ENCODE data around the gene DNAH2.

Gene DNAH2

DNA sequence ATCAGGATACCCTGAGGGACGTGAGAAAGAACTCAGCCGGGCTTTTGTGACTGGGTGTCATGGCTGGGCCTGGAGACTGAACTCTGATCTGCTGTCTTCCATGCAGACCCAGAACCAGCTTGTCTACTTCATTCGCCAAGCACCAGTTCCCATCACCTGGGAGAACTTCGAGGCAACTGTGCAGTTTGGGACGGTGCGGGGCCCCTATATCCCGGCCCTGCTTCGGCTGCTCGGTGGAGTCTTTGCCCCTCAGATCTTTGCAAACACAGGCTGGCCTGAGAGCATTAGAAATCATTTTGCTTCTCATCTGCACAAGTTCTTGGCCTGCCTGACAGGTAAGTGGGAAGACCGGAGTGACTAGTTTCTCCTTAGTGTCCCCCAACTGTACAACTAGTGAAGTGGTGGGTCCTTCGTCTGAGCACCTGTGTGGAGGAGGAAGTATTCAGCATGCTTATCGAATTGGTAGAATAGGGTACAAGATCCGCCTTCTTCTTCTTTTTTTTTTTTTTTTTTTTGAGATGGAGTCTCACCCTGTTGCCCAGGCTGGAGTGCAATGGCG is 15.5 kb downstream of the DNAH2 start:
- DNase-seq = no peak

DNA sequence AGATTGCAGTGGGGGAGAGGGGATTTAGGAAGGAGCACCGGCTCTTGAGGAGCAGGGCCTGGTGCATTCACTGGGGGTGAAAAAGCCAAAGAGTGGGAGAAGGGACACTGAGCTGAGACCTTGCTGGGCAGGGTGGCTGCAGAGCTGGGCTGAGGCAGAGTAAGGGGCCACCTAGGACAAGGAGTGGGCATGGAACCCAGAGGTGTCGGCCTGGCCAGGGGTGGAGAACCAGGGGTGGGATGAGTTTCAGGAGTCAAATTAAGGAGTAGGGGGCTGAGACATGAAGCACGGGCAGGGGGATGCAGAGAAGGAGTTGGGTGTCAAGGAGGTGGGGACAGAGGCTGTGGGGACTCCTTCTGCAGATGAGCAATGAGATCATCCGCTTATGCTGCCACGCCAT is 20.1 kb downstream of the DNAH2 start:
- DNase-seq = no peak

DNA sequence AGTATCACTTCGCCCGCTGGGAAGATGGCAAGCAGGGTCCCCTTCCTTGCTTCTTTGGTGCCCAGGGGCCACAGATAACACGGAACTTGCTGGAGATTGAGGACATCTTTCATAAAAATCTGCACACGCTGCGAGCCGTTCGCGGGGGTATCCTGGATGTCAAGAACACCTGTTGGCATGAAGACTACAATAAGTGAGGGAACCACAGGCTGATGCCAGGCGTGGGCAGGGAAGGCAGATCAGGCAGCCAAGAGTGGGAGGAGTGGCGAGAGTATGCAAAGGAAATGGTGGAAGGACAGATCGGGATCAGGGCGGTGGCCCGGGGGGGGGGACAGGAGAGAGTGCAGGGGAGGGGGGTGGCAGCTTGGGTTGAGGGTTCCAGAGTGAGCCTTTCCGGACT is 22.2 kb downstream of the DNAH2 start:
- DNase-seq = no peak

DNA sequence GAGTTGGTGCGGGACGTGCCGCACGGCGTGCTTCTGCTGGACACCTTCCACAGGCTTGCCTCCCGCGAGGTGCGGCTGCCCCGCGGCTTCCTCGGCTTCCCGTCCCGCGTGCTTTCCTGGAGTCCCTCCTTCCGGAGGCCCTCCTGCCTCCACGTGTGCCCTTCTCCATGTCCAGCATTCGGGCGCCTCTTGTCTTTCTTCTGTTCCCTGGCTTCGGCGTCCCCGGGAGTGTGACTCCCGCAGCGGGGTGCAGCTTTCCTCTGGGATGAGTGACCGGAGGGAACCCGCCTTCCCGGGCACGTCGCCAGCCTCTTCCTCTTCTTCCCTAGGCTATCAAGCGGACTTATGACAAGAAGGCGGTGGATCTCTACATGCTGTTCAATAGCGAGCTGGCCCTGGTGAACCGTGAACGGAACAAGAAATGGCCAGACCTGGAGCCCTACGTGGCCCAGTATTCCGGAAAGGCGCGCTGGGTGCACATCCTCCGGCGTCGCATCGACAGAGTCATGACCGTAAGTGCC is 23.0 kb downstream of the DNAH2 start:
- DNase-seq = no peak

DNA sequence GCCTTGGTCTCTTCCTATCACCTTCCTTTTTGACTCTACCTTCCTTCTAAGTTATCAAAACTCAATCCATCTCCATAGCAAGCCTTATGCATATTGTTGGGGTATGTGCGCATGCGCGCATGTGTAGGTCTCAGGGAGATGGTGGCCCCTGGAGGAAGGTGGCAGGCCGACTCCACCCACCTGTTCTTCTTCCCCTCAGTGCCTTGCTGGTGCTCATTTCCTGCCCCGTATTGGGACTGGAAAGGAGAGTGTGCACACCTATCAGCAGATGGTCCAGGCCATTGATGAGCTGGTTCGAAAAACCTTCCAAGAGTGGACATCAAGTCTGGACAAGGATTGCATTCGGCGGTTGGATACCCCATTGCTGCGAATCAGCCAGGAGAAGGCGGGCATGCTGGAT is 25.2 kb downstream of the DNAH2 start:
- no peak for DNase-seq

DNA sequence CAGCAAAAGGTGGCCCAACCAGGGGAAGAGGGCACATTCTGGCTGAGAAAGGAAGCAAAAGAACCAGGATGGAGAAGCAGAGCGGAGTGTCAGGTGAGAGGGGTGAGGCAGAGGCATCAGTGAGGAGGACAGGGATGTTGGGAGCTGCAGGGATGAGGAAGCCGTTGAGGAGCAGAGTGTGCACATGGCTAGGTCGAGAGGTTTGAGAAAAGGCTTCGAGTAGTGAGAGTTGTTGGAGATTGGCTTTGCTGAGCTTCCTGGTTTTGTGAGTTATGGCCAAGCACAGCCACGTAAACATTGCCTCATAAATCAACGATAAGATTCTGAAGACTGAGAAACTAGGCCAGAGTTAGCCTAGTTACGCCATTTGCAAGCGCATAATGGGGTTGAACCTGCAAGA is 26.9 kb downstream of the DNAH2 start:
- no peak for DNase-seq

DNA sequence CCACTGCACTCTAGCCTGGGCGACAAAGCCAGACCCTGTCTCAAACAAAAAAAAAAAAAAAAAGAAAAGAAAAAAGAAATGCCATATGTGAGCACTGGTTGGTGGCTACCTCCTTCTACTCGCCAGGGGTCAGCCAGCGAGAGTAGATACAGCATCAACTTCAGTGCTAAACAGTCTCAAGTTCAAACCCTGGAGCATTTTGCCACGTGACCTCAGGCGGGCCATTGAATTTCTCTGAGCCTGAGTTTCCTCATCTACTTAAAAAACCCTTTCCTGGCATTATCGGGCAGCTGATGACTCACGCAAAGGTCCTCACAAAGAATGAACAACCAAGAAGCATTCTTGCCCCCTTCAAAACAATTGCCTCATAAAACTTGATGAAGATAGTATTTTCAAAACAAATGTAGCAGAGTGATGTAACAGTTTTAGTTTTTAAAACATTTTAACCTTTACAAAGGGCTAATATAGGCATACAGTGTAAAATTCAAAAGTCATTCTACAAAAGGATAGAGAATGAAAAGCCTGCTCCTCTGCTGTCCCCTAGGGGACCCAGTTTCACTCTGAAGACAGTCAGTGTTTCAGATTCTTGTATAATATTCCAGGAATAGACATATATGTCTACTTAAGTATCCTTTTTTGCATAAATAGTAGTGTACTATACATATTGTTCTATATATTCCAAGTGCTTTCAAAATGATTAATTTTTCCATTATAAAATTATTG is 28.4 kb downstream of the DNAH2 start:
- peak; percentile 70 for DNase-seq

DNA sequence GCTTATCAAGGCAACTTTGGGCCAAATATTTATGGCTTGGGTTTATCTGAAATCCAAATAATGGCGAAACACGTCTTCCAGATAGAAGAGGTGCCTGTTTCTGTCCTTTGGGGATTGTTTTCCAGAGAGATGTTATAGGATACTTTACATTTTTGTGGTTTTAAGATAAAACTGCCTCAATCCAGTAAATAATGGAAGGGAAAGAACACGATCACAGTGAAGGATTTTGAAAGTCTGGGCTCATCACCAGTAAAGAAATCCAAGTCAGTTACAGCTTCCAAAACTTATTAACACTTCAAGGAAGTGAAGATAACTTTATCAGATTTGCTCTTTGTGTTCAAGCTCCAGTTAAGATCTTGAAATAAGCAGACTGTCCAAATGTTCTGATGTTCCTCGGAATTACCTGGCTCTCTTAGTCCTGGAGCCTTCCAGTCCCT is 30.1 kb downstream of the DNAH2 start:
- DNase-seq = peak; percentile 30

DNA sequence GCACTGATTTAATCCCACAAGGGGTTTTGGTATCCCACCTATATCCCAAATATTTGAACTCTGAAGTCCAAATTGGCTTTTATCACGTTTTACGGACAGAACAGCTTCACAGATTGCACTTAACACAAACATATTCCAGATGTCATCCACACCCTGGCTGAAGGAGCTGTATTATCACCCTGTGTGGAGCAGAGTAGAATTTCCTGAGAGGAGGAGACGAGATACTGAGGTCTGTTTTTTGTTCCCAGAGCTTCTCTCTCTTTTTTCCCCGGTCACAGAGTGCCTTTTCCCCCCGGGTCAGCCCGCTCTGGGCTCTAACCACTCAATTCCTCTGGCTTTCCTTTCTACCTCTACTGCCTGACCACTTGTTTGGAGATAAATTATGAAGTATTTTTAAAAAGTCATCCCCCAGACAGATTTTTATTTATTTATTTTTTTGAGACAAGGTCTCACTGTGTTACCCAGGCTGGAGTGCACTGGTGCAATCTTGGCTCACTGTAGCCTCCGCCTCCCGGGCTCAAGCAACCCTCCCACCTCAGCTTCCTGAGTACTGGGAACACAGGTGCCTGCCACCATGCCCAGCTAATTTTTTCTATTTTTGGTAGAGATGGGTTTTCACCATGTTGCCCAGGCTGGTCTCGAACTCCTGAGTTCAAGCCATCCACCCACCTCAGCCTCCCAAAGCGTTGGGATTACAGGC is 30.7 kb downstream of the DNAH2 start:
- no peak for DNase-seq

DNA sequence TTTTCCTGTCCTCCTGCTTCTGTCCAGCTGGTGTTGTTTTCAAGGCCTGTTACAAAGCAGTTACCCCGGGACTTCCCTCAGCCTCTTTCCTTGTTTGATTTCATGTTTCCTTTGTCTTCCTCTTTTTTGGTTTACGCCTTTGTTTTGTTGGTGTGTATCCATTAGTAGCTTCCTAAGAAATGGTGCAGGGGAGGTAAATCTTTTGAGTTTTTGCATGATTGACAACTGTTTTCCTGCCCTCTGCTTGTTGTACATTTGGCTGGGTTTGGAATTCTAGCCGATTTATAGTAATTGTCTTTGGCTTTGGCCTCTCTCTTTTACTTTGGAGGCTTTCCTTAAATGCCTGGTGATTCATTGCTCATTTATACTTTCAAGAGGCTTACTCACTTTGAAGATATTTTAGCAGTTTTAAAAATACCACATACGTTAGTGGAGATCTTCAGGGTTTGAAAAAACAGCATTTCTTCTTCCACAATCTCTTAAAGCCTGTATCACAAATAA is 32.8 kb downstream of the DNAH2 start:
- peak; percentile 89 for DNase-seq

DNA sequence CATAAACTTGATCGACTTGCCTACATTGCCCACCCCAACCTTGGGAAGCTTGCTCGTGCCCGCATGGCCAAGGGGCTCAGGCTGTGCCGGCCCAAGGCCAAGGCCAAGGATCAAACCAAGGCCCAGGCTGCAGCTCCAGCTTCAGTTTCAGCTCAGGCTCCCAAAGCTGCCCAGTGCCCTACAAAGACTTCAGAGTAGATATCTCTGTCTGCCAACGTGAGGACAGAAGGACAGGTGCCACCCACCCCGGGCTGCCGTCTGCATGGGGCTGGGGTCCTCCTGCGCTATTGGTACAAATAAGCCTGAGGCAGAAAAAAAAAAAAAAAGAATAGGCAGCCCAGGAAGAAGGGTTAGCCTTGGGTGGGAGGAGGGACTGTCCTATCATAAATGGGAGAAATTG is 37.1 kb downstream of the DNAH2 start:
- DNase-seq = no peak

DNA sequence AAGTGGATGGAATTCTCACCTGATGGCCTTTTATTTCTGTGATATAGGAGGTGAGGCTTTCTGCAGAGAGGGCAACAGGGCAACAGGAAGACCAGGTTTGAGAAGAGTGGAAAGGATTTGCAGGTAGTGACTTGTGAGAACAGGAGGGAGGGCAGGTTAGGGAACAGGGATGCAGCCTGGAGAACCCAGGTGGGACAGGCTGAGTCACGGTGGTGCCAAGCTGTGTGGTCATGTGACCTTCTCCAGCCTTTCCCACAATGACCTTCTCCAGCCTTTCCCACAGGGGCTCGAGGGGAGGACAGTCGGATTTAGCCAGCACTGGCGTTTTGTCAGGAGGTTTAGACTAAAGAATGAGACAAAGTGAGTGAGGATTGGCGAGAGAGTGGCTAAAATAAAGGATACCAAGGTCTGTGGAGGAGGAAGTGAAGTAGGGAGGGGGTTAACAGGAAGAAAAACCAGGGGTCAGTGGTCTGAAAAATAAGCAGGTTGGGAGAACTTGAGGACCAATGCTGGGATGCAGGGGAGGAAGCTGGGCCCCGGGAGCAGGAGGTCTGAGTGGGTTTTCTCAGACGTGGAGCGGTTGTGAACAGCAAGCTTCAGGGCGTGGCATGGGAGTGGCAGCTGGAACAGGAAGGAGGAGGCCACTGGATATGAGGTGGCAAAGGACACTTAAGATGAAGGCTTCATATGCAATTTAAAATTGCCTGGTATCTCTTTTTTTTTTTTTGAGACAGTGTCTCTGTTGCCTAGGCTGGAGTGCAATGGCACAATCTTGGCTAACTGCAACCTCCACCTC is 37.7 kb downstream of the DNAH2 start:
- no peak for DNase-seq

DNA sequence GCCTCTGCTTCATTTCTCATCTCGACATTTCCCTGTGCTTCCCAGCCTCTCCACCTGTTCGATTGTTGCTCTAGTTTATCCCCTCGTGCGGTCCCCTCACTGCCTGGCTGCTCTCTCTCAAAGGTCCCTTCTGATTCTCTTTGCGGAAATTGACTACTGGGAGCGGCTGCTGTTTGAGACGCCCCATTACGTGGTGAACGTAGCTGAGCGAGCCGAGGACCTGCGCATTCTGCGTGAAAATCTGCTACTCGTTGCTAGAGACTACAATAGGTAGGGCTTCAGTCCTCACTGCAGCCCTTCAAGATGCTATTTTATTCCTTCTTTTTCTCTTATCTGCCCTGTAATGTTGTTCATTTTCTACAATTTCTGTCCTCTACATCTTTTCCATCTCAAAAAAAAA is 39.4 kb downstream of the DNAH2 start:
- no peak for DNase-seq

DNA sequence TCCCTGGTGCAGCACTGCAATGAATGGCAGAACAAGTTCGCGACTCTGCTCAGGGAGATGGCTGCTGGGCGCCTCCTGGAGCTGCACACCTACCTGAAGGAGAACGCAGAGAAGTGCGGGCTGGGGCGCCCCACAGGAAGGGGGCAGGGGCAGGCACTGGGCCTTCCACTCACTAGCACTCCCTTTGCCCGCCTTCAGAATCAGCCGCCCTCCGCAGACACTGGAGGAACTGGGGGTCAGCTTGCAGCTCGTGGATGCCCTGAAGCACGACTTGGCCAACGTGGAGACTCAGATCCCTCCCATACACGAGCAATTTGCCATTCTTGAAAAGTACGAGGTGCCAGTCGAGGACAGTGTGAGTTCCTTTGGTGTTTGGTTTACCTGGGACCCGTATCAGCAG is 46.4 kb downstream of the DNAH2 start:
- DNase-seq = no peak

DNA sequence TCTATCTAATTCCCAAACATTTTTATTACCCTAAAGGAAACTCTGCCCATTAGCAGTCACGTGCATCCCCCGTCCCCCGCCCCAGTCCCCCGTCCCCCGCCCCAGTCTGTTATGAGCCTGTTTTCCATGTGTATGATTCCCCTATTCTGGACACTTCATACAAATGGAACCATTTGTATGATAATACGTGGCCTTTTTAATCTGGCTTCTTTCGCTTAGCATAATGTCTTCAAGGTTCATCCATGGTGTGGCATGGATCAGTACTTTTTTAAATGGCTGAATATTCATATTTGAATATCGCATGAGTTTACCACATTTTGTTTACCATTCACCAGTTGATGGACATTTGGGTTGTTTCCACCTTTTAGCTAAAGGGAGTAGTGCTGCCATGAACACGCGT is 49.5 kb downstream of the DNAH2 start:
- DNase-seq = no peak

DNA sequence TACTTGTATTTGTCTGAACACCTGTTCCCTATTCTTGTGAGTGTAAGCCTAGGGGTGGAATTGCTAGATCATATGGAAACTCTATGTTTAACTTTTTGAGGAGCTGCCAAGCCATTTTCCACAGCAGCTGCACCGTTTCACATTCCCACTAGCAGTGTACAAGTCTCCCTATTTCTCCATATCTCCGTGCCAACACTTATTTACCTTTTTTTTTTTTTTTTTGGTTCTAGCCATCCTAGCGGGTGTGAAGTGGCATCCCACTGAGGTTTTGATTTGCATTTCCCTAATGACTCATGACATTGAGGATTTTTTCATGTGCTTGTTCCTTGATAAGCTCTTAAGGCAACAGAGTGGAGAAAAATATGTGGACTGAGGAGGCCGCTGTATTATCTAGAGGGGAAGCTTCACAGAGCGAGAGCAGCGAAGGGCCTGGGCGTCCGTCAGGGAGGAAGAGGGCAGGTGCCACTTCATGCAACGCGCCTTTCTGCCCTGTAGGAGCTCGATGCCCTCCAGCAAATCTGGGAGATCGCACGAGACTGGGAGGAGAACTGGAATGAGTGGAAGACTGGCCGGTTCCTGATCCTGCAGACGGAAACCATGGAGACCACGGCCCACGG is 50.0 kb downstream of the DNAH2 start:
- DNase-seq = no peak

DNA sequence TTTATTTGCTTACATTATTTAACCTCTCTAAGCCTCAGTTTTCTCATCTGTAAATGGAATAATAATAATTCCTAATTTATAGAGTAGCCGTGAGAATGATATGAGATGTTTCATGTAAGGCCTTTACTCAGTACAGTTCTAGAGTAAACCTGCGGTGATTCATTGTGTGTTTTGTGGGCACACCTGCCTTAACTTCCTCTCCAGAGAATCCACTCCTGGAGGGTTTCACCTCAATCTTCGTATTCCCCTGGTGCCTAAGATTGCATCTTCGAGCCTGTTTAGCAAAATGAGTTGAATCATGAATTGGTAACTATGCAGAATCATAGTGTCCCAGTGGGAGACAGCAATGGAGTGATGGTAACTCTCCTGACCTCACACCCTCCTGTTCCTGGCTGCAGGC is 52.3 kb downstream of the DNAH2 start:
- no peak for DNase-seq

DNA sequence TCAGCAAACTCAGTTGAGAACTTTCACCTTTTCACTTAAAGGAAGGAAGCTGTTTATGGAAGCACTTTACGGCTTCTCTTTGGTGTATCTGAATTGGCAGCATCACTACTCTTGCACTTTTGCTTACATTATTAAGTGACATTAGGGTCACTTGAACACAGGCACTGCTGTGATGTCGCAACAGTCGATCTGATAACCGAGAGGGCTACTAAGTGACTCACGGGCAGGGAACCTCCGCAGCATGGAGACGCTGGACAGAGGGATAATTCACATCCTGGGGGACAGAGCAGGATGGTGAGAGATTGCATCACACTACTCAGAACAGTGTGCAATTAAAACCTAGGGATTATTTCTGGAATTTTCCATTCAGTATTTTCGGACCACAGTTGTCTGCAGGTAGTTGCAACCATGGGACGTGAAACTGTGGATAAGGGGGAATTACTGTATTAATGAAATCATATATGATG is 56.5 kb downstream of the DNAH2 start:
- peak; percentile 39 for DNase-seq

DNA sequence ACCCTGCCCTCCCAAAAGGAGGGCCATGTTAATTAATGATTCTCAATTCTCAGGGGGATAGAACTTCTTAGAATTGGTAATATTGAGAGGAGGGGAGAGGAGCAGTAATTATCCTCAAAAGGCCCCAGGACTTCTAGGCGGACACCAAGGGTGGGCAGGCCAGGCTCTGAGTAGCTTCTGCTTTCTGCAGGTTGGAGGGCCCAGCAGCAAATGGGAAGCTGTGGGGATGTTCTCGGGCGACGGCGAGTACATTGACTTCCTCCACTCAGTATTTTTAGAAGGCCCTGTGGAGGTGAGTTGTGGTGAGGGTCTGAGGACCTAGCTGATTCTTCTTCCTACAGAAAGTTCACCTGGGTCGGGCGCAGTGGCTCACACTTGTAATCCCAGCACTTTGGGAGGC is 57.5 kb downstream of the DNAH2 start:
- DNase-seq = no peak

DNA sequence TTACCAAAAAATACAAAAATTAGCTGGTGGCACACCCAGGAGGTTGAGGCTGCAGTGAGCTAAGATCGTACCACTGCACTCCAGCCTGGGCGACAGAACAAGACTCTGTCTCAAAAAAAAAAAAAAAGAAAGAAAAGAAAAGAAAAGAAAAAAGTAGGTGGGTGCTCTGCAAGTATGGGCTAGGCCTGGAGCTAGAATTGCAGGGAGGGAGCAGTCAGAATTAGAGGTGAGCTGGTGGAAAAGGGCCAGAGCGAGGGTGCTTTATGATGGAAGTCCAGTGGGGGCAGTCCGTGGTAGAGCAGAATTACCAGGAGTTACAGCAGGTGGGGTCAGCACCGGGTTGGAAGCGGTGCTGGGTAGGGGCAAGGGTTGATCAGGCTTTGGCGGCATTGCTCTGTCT is 59.5 kb downstream of the DNAH2 start:
- DNase-seq = no peak

DNA sequence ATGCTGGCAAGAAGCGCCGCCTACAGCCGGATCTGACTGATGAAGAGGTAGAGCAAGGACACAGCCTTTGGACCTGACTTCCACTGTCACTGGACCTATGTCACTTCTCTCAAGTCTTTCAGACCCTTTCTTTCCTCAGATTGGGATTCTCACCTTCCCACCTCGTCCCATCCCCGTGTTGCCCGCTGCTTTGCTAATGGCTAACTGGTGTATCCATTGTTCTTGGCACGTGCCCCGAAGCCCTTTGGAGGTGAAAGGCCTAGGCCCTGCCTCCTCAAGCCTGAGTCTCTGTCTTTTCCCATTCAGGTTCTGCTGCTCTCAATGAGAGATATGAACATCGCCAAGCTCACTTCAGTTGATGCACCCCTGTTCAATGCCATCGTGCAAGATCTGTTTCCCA is 63.2 kb downstream of the DNAH2 start:
- DNase-seq = no peak

DNA sequence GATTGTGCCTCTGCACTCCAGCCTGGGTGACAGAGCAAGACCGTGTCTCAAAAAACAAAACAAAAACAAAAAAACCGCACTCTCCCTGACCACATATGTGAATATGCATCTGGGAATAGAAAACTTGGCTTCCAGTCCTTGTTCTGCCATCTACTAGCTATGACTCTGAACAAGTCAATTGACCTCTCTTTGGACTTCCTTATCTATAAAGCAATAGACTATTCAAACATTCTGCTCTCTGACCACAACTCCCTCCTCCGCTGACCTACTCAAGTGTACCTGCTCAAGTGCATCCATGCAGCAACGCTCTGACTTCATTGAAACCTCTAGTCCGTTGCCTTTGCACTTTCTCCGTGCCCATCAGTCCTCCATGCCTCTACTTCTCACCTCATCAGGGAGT is 63.9 kb downstream of the DNAH2 start:
- no peak for DNase-seq

DNA sequence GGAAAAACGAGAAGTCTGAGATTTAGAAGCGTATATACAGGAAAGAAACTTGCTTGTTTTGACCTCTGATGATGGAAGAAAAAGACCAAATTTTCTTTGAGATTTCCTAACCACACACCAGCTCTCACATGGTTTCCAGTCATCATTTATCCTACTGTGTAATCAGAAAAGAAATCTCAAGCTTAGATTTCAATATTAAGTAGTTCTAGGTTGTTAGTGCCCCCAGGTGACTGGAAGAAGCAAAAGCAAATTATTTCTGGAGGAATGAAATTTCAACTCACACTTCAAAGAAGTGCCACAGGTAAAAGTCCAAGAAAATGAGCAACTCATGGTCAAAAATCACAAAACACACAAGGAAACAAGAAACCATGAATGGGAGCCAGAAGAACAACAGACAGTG is 64.7 kb downstream of the DNAH2 start:
- peak; percentile 41 for DNase-seq

Measured in HCEC 1CT (cell line).